LHCN-M2 (cell line): ENCODE data around the gene IFI27L1. TPM values are rescaled to one million over a fixed set of nuclear protein-coding genes. Genes with fewer than 3 reads are reported as not detected.

Source experiments
- DNase-seq: peaks from one replicate; pipeline ENCODE4 v3.0.0-alpha.2; 2012; ENCODE audit warnings: low read depth
- polyA plus RNA-seq: library from polyadenylated mRNA; unstranded; fragments of >200 nt; gene quantifications from one replicate; pipeline ENCODE4 v1.2.1, GENCODE V29; 2012; ENCODE audit warnings: missing spikeins
- total RNA-seq: library from RNA; depleted of rRNA; stranded (reverse); fragments of >200 nt; gene quantifications from 2 replicates; pipeline ENCODE4 v1.2.3, GENCODE V29; 2014; rRNA removed

IFI27L1 gene, protein sequence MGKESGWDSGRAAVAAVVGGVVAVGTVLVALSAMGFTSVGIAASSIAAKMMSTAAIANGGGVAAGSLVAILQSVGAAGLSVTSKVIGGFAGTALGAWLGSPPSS
- total RNA-seq, result 21.0 and 31.2 TPM in 2 replicates
- polyA plus RNA-seq, result 52.8 TPM

DNA sequence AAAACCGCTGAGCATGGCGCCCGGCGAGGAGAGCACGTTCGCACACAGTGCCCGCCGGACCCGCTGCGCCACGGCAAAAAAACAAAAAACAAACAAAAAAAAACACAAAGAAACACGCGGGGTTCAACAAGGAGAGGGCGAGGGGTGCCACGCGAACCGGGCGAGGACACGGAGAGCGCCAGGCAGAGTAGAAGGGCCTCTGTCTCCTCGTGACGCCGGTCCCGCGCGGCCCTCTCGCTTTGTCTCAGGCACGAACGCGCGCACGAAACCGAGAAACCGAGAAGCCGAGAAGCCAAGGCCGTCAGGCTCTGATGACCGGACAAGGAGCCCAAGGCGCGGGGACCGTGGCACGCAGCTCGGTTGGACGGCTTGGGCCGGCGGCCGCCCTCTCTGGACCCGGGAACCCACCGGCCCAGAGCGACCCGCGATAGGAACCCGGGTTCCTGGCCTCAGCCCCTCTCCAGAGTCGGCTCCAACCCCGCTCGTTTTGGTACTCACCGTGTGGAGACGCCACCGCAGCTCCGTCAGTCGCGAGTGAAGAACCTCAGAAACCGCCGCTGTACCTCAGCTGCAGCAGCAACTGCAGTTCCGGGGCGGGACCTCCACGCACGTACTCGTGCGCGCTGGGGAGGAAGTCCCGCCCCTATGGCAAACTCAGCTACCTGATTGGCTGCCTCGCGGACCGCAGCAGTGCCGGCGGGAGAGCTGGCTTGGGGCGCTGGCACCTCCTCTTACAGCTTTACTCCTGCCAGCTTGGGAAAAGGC, at the start of gene IFI27L1, which contains the start of gene DDX24:
Gene IFI27L1 (plus strand): TSS at position 690 of the 765 bp plus-strand sequence. CDS start 15,628 bp downstream, outside the sequence.
Gene DDX24 (minus strand): TSS at position 582 of the 765 bp plus-strand sequence. CDS start 1,460 bp downstream, outside the sequence.
- peak; percentile 89 for DNase-seq

DNA sequence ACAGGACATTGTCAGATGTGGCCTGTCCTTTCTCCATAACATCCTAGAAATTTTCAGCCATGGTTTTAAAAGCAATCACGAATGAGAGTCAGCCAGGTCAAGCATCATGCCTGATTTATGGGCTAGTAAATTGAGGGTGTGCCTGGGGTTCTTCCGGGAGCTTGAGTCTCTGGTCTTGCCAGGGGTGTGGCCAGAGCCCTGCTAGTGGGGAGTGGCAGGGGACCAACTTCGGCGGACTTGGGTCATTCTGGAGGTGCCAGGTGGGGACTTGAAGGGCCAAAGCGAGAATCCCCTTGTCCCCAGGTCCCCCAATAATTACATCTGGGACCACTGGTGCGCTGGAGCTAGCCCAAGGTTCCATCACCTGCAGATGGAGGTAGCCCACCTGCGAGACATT, 49.2 kb upstream of the IFI27L1 start:
- no peak for DNase-seq

DNA sequence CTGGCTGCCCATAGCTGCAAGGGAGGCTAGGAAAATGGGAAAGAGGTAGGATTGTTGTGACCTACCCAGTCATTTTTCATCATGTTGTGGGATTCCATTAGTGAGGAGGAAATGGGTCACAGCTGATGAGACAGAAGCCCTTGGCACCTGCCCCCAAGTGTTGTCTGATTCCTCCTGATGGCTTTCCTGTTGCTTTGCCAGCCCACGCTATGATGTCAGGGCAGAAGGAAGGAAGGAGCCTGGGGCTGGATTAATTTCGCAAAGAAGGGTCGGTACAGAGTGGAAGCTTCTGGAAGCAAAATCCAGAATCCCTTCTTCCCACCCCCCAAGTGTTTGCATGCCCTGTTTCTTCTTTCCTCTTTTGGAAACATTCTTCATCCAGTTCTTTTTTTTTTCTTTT, 46.2 kb upstream of the IFI27L1 start:
- DNase-seq, result no peak

DNA sequence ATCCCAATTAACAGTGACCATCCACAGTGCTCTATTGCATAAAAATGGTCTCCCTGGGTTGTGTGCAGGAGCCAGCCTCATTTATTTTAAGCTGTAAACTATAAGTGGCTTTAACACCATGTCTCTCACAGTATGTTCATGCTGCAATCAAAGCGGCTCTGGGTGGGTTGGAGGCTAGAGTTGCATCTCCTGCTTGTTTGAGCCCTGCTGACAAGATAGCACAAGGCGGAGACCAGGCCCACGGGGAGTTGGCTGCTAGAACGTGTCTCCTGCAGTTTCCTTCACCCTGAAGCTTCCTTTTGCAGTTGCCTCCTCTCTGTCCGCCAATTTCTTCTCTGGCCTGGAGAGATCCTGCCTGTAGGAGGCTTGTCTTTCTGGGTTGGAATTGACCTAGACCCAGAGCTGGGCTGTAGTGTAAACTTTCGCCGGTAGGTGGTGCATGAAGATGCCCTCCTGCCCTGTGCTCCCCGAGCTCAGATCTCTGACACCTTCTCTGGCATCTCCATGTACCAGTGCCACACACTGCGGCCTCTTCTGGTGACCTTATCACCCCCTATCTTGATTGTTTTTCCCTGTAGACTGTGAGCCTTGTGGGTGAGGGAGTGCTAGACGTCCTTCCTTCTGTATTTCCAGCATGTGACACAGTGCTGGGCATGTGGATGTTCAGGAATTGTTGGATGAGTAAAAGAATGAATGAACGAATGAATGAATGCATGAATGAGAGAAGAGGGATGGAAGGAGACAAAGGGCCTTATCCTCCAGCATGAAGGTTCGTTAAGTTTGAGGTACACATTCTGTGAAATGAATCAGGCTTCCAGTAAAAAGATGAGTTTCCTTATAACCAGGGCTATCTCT, 44.6 kb upstream of the IFI27L1 start:
- DNase-seq, result peak; percentile 72

DNA sequence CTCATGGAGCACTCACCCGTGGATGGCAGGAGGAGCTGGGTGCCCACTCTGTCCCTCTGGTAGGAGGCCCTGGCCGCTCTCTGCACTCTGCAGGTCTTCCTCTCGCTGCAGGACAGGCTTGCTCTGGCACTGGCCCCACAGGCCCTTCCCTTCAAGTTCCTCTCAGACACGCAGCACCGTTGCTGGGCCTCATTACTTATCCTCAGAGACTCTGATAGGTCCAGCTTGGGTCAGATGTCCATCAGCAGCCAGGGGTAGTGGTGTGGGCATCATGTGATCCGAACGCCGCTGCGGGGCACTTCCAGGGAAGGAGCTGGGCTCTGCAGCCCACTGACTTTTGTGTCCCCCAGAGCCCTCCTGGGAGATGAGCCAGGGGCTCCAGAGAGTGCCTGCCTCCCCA, 43.2 kb upstream of the IFI27L1 start:
- no peak for DNase-seq

DNA sequence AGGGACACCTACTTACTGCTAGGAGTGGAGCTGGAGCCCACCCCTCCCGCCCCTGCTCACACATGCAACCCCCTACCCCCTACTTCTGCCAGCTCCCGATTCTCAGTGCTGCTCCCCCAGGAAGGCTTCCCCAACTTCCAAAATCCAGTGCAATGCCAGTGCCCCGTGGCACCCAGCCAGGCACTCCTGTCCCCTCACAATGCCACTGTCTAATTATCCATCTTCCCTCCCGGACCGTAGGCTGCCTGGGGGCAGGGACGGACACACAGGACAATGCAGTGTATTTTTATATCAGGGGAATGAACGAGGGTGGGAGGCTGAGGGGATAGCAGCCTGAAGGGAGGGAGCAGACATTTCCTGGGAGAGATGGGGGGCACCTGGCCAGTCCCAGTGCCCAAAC, 42.6 kb upstream of the IFI27L1 start:
- DNase-seq, result no peak

DNA sequence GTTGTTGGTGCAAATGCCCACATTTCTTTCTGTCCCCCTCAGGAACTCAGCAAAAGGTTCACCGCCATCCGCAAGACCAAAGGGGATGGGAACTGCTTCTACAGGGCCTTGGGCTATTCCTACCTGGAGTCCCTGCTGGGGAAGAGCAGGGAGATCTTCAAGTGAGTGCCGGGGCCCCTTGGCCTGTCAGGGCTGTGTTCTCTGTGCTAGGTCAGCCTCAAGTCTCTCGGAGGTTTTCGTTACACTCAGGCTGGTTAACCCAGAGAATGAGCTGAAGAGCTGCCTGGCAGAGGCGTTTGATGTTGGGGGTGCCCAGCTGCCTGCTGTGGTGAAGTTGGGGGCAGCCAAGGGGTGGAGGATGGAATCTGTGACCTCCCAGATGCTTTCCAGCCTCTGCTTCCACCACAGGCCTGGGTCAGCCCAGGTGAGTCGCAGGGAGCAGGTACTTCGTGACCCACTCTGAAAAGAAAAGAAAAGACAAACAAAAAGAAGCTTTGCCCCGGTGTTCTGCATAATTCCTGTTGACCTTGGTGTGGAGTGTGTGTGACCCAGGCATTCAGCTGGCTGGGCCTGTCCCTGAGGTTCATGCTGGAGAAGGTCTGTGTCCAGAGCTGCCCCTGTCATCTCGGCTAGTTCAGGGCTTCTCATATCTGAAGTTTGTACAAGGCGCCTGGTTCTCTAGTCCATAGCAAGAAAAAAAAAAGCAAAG, 42.0 kb upstream of the IFI27L1 start:
- DNase-seq, result no peak

DNA sequence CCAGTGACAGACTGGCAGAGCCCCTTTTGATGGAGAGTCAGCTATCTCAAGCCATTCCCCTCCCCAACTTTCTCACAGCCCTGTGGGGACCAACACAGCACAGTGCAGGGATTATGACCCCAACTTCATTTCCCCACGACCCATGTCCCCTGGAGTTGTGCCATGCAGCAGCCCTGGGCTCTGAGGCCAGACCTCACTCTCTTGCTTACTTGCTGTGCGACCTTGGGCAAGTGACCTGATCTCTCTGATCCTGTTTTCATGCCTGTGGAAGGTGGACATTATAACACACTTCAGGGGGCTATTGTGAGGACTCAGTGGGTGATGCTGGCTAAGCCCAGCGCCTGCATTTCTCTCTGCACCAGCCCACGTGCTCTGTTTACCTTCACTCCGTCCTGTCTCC, 40.9 kb upstream of the IFI27L1 start:
- DNase-seq, result no peak

DNA sequence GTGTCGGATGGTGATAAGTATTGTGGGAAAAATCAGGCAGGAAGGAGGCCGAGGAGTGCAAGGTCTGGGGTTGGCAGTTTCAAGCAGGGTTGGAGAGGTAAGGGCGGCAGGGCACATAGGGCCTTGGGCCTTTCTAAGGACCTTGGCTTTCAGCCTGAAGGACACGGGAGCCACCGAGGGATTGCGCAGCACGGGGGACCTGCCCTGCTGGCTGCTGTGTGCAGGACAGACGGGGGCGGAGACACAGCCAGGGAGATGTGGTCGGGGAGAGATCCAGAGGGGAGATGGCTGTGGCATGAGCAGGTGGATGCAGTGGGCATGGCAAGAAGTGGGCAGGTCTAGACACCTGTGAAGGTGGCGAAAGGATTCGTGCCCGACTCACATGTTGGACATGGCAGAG, 40.3 kb upstream of the IFI27L1 start:
- no peak for DNase-seq

DNA sequence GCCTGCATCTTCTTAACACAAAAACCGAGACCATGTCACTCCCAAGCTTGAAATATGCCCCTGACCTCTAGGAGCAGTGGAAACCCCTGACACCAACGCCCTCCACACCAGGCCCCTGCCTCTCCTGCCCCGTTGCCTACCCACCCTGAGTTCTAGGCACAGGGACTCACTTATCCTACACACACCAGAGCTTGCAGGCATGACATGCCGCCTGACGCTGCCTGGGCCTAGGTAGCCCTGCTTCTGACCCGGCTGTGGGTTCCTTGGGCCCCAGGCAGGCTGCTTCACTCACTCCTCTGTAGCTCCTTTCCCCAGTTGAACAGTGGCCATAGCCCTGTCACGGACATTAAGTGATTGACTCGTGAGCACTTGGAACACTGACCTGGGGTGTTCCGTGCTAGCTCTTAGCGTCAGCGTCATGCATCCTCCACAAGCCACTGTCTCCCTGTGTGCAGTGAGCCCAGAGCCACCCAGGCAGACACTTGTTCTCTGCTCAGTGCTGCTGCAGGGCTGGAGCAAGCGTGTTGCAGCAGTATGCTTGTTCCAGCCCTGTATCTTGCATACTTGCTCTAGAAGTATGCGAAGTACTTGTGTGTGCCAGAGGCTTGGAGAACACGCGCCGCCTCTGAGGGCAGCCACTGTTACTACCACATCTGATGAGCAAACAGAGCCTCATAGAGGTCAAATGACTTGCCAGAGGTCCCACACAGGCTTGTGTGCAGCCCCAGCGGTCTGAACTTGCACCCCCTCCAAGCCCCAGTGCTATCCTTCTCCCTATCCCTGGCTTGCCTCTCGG, 39.4 kb upstream of the IFI27L1 start:
- peak; percentile 37 for DNase-seq

DNA sequence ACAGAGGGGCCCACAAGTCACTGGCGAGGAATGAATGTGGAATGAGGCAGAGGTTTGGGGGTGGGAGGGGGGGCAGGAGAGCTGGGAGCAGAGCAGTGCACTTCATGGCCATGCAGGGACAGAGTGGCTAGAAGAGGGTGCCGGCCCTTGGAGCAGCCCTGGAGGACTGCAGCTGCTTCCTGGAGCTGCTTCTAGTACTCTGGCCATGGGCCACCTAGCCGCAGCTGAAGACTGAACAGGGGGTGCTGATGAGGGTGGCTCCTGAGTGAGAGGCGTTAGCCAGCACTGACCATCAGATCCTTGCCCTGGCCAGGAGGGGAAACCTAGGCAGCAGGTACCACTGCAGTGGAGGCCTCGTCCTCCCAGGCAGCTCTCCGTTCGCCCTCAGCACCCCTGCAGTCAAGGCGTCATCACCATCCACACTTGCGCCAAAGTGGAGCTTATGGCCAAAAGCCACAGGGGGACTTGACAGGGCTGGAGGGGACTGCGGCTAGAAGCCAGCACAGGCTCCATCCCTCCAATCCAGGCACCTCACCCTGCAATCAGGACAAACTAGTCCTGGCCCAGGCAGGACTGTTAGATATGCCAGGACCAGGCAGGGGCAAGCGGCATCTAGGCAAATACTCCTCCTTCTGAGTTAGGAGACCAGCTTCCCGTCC, 38.5 kb upstream of the IFI27L1 start:
- DNase-seq, result no peak

DNA sequence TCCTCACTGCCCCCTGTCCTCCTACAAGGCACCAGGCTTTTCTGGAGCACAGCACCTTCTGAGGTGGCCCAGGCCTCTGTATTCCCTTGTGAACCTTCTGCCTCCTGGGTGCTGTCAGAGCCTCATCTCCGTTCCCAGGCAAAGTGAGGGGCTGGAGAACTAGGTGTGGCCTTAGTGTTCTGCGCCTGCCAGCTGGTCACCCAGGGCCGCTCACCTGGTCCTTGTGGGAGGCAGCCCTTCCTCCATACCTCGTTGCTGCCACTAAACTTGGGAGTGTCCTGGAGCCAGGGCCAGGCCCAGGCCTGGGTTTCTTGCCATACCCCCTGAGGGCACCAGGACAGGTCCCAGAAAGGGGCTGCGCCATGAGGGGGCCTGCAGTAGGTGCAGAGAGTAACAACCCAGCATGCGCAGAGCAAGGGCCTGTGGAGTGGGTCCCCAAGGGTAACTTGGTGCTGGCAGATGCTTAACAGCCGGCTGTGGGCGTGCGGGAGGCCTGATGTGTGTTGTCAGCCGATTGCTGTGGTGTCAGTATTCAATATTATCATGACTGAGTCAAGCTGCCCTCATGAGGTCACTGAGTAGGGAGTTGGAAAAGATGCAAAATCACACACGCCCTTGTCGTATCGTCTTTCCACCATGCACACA, 37.9 kb upstream of the IFI27L1 start:
- DNase-seq, result peak; percentile 18

DNA sequence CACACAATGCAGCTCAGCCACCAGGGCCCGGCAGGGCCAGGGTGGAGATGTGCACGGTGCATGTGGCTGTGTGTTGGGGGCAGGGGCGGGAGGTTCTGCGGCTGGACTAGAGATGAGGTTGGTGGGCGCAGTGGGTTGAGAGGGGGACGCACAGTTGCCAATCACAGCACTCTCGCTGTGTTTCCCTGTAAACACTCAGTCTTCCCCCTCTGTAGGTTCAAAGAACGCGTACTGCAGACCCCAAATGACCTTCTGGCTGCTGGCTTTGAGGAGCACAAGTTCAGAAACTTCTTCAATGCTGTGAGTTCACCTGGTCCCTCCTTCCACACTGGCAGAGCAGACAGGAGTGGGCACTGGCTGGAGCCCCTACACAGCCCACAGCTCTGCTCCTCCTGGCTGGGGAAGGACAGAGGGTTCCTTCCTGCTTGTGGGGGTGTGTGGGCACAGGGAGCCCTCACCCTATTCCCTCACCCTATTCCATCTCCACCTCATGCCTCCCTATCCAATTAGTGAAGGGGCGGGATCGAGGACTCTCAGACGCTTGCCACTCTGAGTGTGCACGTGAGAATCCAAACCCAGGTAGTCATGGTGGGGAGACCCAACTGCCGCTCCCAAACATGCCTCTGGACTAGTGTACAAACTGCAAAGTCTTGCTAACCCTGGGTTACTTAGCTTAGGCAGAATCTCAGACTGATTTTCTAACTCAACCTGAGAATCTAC, 37.2 kb upstream of the IFI27L1 start:
- DNase-seq, result no peak

DNA sequence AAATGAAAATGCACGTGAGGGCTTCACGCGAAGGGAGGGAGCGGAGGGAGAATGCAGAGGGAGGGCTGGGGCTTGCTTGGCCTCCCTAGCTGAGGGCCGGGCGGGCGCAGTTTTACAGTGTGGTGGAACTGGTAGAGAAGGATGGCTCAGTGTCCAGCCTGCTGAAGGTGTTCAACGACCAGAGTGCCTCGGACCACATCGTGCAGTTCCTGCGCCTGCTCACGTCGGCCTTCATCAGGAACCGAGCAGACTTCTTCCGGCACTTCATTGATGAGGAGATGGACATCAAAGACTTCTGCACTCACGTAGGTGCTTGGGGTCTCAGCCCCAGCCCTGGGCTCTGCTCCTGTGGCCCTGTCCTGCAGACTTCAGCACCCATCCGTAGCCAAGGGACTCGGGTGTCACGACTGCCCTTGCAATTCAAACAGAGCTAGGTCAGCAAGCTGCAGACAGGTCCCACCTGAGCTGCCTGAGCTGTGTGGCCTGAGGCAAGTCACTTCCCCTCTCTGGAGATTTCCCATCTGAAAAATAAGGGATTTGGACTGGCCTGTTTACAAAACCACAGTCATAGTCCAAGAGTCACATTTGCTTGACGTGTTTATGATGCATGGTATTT, 36.5 kb upstream of the IFI27L1 start:
- DNase-seq, result no peak

DNA sequence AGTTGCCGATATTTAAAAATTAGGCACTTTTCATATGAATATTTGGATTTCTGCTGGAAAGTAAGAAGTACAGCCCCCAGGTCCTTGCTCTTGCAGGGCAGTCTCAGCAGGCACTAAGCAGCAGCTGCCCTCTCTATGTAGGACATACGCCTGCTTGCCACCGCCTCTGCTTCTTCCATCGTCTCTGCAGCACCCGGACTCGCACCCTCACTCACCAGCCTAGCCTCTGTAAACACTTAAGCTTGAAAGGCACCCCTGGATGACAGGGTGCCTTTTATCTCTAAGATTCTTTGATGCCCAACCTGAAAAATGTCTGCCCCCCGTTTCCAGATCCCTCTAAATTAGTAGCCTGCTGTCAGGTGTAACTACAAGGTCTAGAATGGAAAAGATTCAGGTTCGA, 36.0 kb upstream of the IFI27L1 start:
- no peak for DNase-seq

DNA sequence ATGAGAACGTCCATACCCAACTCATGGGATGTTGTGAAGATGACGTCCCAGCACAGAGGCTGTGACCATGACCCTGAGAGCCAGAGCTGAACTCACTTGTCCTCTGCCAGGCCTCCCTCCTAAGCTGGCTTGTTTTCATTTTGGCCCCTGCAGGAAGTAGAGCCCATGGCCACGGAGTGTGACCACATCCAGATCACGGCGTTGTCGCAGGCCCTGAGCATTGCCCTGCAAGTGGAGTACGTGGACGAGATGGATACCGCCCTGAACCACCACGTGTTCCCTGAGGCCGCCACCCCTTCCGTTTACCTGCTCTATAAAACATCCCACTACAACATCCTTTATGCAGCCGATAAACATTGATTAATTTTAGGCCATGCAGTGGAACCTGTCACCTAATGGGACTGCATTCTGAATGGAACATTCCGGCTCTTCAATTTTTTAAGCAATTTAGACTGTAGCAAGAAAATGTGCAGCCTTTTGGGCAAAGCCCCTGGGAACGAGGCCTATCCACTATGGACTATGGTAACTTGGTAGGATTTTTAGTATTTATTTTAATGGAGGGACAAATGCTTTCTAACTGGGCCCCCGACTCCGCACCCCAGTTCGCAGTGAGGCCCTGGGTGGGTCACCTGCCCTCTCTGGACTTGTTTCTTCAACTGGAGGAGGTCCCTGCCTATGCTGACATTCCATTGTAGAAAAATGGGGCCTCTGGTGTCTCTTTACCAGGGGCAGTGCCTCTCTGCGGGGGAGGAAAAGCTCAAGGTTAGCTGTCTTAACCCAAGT, 35.4 kb upstream of the IFI27L1 start:
- no peak for DNase-seq

DNA sequence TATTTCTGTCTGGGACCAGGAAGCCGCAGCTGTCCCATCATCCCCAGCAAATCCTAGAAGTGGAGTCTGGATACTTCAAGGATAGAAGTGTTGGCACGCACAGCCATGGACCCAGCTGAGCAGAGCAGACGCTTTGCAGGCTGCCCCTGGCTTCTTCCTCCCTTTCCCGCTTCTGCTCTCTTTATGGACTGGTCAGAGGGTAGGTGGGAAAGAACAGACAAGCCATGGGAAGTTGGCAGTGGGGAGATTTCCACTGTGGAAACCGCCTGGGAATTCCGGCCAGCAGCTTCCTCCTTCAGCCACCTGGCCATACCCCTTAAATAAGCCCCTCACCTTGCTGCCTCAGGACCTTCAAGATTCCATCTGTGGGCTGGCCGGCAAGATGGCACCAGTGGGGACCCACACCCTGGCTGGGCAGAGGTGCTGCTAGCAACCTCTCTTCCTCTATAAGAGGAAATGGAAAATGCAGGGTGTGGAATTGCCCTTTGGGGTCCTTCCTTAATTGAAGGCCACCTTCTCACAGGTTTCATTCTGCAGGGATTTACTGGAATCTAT, 34.3 kb upstream of the IFI27L1 start:
- no peak for DNase-seq

DNA sequence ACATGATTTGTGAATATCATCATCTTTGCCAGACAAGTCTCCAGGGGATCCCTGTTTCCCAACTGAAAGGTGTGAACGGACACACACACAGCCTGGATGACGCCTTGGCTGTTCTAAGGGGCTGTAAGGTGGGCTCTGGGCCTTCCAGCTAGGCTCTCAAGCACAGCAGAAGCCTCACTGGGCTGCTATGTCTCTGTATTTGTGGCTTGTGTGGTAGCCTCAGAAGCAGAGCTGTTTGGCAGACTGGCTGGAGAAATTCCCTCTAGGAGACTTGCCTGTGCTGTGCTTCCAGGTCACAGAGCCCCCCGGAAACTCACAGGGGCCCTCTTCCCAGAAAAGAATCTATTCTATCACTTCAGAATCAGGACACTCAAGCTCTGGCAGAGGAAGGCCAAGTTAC, 33.5 kb upstream of the IFI27L1 start:
- DNase-seq, result no peak
